Embryonic facial prominence (tissue), 1 donor: ENCODE data around the gene BBLN.

Source experiments
- DNase-seq: peaks from one replicate; pipeline ENCODE4 v3.0.0-alpha.2; 2016; ENCODE audit errors: extremely low spot score

The BBLN gene

DNA sequence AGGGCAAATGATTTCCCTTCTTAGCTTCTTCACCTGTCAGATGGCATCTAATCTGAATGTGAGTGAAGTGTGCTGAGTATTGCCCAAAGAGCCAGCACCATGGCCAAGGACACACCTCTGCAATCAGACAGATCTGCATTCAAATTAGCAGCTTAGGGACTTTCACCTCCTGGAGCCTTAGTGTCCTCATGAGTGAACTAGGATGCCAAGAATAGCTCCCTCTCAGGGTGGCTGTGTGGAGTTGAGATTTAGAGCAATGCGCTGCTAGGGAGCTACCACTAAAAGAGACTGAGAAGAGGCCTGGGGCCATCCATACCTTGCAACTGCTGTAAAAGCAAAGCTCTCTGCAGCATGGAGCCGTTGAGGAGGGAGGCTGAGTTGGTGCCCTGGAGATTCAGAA lies 29.9 kb downstream of the BBLN start:
- no peak for DNase-seq

DNA sequence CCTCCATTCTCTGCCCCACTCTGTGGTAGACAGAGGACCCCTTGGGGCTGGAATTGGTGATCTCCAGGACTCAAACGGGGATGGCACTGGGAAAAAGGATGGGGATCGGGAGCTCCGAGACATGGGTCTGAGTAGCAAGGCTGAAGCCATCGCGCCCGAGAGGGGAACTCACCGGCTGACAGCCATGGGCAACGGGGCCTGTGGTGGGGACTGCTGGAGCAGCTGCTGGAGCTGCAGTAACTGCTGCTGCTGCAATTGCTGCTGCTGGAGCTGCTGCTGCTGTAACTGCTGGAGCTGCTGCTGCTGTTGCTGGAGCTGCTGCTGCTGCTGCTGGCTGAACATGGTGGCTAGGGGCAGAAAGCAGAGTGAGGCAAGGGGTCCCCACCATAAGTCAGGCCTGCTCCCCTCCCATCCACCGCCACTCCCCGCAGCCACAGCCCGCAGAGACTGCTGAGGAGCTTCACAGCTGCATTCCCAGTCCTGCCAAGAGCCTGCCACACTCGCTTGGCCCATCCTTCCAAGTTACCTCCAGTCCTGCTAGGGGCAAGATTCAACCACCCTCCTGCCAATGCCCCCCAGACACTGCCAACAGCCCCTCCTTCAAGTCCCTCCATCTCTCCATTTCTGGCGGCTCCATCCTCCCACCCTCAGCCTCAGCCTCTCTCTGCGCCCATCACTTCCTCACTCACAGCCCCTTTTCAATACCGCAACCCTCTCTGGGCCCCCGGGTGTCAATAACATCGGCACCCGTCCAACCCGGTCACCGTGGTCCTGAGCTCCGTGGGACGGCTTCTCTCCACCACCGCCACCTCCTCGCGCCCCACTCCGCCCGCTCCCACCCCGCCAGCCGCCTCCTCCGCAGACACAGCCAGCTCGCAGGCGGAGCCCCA lies 30.7 kb downstream of the BBLN start:
- no peak for DNase-seq

DNA sequence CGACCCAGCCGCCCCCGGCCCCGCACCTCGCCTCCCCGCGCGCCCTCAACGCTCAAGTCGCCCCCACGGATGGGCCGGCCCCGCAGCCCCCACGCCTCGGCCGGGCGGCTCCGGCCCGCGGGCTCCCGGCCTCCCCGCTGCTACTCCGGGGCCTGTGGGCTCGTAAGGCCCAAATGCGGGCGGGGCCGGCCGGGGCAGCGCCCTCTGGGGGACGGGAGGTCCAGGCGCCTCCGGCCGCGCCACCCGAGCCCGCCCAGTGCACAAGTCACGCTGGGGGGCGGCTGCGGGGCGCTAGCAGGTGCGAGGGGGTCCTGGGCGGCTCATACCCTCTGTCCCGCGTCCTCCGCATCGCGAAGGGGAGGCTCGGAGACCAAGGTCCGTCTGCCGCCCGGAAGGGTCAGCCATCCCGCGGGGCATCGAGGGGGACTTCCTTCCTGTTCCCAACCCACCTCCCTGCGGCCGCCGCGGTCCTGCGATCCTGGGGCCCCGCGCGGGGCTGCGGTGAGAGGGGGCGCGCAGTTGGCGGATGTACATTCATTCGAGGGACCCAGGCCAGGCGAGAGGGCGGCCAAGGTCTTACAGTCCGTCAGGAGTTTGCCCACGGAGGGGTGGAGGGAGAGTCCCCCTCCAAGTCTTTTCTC lies 31.5 kb downstream of the BBLN start, which contains the start of gene CIZ1:
CIZ1 (minus strand) TSS at position 167 of the 641 bp plus-strand sequence. CDS start 715 bp downstream, outside the sequence.
- no peak for DNase-seq

DNA sequence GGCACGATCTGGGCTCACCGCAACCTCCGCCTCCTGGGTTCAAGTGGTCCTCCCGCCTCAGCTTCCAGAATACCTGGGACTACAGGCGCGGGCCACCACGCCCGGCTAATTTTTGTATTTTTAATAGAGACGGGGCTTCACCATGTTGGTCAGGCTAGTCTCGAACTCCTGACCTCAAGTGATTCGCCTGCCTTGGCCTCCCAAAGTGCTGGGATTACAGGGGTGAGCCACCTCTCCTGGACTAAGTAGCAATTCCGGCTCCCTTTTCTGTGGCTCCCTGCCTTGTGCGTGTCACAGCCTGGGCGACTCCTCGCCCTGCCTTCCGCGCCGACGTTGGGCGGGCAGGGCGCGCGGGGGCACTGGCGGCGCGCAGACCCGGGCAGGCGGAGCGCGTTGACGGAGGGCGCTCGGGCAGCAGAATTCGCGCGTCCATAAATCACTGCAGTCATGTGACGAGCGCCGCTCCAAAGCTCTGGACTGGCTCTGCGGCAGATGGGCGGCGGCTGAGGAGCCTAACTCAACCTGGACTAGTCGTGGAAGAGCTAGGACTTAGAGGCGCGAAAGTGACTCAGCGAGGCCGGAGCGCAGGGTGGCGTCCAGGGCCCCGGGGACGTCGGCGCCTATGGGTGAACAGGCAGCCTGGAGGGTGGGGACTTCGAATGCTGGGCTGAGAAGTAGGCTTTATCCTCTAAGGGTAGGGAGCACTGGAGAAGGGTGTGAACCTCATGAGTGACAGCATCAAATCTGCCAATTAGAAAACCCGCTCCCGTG lies 32.7 kb downstream of the BBLN start:
- DNase-seq = peak; percentile 58

DNA sequence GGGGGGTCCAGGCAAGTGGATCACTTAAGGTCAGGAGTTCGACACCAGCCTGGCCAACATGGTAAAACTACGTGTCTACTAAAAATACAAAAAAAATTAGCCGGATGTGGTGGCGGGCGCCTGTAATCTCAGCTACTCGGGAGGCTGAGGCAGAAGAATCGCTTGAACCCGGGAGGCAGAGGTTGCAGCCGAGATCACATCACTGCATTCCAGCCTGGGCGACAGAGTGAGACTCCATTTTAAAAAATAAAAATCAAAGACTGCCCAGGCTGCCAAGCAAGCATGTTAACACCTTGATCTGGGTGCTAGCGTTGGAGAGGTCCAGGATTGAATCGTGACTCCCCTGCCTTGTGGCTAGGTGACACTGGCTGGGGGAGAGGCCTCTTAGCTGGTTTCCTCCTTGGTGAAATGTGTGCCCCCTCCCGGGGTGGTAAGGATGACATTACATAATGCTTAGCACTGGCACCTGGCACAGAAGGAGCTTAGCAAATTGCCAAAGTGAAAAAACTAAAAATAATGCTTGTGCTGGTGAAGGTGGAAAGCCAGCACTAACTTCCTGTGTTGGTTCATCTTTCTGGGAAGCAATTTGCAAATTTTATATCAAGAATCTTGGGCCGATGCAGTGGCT lies 33.5 kb downstream of the BBLN start:
- DNase-seq = no peak

DNA sequence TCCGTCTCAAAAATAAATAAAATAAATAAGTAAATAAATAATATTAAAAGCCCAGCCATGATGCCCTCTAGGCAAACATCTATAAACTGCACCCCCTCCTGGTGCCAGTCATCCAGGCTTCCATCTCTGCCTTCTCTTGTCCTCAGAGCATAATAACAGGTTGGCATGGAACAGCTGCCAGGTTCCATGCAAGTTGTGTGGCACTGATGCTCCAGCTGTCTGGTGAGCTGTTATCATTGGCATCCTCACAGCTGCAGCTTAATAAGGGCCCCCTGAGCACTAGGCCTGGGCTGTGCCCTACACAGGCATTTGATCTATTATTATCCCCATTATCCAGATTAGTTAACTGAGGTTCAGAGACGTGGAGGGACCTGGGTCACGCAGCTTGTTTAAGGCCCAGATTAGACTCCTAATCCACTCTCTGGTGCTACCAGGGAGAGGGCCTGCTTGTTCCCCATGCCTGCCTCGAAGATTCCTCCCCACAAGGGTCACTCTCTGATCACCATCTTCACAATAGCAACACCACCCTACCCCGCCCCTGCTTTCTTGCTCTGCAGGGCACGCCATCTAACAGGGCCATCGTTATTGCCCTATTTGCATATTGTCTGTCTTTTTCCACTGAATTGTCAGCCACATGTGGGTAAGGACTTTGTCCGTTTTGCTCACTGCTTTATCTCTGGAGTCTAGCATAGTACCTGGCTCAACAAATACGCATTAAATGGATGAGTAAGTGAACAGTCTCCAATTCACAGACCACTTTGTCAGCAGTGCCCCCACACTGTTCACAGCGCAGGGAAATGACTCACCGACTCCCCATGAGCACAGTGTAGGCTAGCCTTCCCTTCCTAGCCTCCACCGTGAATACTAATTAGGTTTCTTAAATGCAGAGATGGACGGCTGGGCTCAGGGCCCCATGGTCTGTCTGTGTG lies 41.6 kb downstream of the BBLN start:
- no peak for DNase-seq

DNA sequence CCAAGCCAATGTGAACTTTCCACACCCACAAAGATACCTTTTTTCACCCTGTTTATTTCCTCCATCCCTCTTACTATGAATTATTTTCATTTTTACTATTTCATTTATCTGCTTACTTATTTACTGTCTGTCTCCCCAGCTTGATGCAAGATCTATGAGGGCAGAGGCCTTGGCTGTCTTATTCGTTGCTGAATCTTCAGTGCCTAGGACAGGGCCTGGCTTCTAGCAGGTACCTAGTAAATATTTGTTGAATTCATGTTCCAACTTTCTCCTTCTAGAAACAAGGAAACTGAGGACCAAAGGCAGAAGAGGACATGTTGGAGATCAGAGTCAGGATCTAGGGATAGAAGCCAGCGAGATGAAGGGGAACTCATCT lies 42.6 kb downstream of the BBLN start:
- DNase-seq = no peak

DNA sequence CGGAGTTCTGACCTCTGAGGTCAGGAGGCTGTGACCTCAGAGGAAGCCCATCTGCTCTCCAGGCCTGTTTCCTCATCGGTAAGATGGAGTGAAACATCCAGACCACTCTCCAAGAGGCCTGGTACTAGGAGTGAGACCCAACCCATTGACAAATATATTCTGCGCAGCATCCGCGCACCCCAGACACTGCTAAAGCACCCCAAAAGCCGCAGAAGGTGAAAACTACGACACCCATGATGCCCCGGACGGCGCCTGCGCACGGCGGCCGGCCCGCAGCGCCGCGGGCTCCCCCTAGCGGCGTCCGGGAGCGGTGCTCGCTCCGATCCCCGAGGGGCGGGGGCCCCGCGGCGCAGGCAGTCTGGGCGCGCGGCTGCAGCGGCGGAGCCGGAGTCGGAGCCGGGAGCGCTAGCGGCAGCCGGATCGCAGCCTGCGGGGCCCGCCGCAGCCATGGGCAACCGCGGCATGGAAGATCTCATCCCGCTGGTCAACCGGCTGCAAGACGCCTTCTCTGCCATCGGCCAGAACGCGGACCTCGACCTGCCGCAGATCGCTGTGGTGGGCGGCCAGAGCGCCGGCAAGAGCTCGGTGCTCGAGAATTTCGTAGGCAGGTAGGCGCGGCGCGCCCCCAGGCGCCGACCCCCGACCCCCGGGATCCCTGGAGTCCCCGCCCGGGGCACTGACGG lies 43.1 kb downstream of the BBLN start, which contains the start of gene DNM1:
DNM1 (plus strand) TSS at position 356 of the 683 bp plus-strand sequence; CDS start at position 448, 92 bp downstream.
- DNase-seq = no peak

DNA sequence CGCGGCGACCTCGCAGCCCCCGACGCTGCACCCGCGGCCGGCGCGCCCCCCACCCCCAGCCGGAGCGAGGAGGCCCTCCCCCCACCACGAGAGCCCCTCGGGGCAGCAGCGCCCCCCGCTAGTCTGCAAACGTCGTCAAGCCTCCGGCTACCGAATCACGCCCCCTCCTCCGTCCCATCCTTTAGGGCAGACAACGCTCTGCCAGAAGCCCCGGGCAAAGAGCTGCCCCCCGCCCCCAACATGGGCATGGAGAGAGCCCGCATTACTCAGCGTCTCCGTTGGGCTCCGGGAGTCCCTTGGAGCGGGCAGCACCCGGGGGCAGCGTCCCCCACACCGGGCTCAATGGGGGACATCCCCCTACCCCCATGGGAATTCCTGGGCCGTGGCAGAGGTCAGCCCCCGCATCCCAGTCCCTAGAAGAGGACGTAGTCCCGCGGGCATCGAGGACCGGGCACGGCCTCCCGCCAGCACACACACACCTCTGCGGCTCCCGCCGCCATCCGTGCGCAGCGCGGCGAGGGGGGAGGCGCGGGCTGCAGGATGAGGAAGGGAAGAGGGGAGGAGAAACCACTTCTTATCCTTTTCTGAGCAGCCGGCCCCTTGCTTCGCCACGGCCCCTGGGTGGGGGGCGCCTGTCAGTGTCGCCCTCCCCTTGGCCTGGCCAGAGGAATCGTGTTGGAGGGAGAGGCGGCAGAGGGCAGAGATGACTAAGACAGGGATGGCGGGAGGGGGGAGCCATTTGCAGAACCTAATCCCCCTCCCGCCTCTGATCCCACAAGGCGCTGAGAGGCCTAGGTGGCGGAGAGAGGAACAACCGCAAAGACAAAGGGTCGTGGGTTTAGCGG lies 43.9 kb downstream of the BBLN start:
- no peak for DNase-seq

DNA sequence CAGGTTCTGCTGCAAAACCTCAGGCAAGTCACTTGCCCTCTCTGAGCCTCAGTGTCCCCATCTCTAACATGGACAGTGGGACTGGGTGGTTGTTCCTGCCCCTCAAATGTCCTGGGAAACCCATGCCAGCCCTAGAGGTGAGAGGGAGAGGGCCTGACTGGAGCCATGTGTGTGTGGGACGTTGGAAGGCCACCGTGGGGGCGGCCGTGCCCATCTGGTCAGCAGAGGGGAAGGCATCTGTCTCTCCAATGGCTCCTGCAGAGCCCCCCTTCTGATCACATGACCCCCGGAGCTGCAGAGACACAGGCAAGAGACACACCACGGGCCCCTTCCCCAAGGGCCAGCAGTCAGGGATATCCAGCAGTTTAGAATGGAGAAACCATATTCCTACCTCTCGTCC lies 44.8 kb downstream of the BBLN start:
- no peak for DNase-seq

DNA sequence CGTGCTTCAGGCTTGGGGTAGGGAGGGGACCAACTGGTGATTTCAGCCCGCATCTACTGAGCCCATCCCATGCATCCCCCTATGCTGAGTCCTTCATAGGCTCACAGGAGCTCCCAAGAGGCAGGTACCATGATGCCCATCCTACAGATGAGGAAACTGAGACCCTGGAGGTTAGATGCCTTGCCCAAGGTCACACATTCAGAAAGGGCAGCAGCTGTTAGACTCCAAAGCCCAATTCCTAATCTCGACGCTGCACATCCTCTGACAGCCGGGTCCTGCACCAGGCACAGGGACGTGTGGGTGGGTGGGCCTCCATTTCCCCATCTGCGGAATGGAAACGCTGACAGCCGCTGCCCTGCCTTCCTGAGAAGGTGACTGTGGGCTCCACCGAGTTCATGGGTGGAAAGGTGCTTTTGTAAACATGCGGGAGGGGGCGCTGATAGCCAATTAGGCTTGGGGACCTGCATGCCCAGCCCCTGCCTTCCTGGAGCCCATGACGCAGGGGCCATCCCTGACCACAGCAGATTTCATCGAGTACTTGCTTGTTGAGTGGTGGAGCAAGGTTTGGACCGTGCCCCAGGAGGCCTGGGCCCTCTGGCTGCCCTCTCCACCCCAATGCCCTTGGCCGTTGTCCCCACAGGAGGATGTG lies 45.4 kb downstream of the BBLN start:
- no peak for DNase-seq

DNA sequence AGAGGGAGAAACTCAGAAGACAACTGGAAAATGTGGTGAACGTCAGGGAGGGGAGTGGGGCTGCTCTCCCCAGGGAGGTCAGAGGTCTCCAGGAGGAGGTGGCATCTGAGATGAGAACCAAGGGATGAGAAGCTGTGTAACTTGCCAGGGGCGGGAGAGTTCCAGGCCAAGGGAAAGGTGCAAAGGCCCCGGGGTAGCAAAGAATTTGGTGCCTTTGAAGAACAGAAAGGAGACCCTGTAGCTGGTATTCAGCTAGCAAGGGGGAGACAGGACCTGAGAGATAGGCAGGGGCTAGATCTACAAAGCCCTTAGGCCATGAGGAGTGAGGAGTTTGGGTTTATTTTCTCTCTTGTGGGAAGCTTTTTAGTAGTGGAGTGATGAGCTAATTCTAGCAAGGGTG lies 46.4 kb downstream of the BBLN start:
- DNase-seq = no peak

DNA sequence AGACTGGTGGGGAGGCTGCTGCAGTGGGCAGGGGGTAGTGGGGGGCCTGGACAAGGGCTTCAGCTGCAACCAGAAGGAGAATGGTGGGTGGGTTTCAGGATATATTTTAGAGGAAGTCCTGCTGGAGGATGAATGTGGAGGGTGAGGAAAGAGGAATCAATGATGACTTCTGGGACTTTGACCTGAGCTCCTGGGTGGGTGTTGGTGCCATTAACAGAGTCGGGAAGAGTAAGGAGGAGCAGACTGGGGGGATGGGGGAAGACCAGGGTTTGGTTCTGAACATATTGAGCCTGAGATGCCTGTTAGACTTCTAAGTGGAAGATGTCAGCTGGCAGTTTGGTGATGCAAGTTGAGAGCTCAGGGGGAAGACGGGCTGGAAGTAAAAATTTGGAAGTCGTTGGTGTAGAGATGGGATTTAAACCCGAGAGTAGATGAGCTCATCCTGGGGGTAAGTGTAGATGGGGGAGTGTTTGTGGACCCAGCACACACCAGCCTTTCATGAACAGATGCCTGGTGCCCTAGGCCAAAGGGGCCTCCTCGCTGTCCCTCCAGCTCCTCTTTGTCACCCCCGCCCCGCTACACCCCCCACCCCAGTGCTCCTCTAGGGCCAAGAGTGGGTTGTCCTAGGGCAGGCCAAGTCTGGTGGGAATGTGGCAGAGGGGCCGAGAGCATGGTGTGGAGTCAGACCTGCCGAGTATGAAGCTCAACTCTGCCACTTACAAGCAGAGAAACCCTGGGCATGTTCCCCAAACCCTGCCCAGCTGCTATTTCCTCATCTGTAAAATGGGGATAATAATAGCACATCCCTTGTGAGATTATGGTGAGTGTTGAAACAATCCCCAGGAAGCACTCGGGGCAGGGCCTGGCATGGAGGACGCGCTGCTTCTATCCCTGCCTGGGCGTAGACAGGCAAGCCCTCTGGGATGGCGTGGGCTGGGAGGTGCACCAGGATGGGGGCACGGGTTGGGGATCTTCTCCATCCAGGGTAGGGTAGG lies 47.1 kb downstream of the BBLN start:
- no peak for DNase-seq

DNA sequence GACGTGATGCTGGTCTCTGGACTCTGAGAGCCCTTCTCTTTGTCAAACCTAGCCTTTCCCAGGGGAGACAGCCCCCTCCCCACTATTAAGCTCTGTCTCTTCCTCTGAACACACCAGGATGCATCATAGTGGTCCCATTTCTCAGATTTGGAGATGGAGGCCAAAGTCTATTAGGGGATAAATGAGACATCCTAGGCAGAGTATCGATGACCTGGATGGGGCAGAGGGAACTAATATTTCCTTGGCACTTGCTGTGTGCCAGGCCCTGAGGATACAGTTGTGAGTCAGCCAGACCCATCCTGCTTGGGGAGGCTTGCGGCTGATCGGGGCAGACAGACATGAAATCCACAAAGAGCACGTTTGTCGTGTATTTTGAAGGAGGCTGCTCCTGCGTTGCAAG lies 48.3 kb downstream of the BBLN start:
- DNase-seq = no peak

DNA sequence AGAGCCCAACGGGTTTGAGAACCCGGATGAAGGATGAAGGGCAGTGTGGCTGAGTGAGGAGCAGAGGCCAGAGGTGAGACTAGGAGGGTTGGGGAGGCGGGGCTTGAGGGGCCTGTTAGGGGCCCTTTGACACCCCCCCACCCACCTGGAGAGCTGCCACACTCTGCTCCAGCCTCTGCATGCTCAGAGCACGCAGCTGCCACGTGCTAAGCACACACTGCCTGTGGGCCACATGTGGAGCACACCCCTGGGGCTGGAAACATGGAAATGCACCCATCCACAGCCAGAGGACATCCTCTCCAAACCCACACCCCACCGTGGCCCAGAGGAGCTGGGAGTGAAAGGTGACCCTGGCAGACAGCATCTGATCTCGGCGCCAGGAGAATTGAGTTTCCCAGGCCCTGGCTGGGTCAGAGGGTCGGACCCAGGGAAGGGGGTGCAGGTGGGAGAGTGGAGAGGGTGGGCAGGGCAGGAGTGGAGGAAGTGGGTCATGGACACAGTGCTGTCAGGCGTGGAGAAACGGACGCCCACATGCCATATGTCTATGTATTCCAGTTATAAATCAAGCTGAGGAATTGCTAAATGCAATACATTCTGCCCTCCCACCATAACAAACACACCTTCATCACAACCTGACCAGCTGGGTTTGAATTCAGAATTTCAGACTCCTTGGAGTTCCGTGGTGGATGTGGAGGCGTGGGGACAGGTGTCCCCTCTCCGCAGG lies 49.0 kb downstream of the BBLN start:
- DNase-seq = no peak

DNA sequence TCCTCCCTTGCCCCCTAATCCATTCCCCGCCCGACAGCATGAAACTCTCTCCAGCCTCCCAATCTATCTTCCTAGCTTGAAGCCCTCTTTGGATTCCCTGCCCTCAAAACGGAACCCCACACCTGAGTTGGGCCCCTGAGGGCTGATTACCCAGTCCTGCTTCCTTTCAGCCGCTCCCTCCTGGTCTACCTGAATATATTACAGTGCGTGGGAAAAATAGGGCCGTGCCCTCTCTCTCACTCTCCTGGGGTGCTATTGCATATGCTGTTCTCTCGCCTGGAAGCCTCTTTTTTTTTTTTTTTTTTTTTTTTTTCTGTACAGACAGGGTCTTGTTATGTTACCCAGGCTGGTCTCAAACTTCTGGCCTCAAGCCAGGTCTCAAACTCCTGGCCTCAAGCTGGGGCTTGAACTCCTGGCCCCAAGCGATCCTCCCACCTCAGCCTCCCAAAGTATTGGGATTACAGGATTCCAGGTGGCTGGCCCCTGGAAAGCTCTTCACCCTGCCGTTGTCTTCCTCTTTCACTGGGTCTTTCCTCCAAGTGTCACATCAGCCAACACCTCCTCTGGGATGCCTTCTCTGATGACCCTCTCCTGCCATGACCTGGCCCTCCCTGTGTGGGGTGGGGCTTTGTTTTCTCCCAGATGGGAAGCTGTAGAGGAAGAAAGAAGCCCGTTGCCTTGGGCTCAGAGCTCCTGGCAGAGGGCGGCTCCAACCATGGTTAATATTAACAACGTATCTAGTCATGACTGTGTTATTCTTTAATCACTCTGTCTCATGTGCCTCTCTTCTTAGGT lies 51.3 kb downstream of the BBLN start:
- no peak for DNase-seq
